Measurements from ENCODE around the gene ZSWIM6. TPM values are rescaled to one million over a fixed set of nuclear protein-coding genes. Genes with fewer than 3 reads are reported as not detected.

The ZSWIM6 gene
- total and polyA plus RNA-seq, 2 of the 4 experiments (the other 2 are of a cell fraction), result 10.8 to 14.1 TPM

- Histone ChIP-seq H2AK5ac (ENCODE audit: low read depth, low read length) (no peak overlapping the region), H4K20me1 (ENCODE audit: insufficient read depth, low read length) (no peaks in the 10 kb centered on the region), H4K91ac (ENCODE audit: insufficient read depth, low read depth, low read length) (no peak overlapping the region), H3K27me3 (ENCODE audit: control insufficient read depth, insufficient read depth, low read length) (peaks cover 20% of the 10 kb centered on the region), H3K4ac (ENCODE audit: low read depth, low read length) (no peak overlapping the region), H2BK5ac (ENCODE audit: low read depth, low read length, poor library complexity, severe bottlenecking) (no peak overlapping the region), H3K4me3 (ENCODE audit: insufficient read depth, low read depth, low read length) (no peak overlapping the region), H3K23ac (ENCODE audit: low read depth, low read length) (no peak overlapping the region), H3K18ac (ENCODE audit: low read depth, low read length) (no peak overlapping the region), H3K4me2 (ENCODE audit: low read depth, low read length) (no peak overlapping the region), H2BK20ac (ENCODE audit: low read depth, low read length) (no peak overlapping the region), H2BK120ac (ENCODE audit: low read depth, low read length) (no peak overlapping the region), H3K9me3 (ENCODE audit: control insufficient read depth, insufficient read depth, low read length) (no peaks in the 10 kb centered on the region), H3K9ac (ENCODE audit: low read depth, low read length) (no peak overlapping the region), H4K8ac (ENCODE audit: low read depth in 2 of 2, low read length in 2 of 2) (no peak overlapping the region), H2AK9ac (replicated peaks; ENCODE audit: low read depth, low read length, poor library complexity) (no peak overlapping the region), H3K4me1 (ENCODE audit: control insufficient read depth, insufficient read depth, low read length) (no peaks in the 10 kb centered on the region), H3K56ac (ENCODE audit: extremely low read depth, insufficient read depth, low read length) (no peak overlapping the region), H3K79me1 (ENCODE audit: low read depth in 1 of 2, low read length in 2 of 2) (no peaks in the 10 kb centered on the region), H3K9me1 (ENCODE audit: insufficient read depth, low read length) (no peaks in the 10 kb centered on the region), H3K27ac (ENCODE audit: insufficient read depth, low read length) (no peak overlapping the region), H3K14ac (replicated peaks; ENCODE audit: low read depth, low read length) (no peak overlapping the region), H4K5ac (ENCODE audit: low read depth, low read length) (no peak overlapping the region), H2BK15ac (ENCODE audit: low read depth, low read length) (no peak overlapping the region), H2AFZ (replicated peaks; ENCODE audit: low read length, poor library complexity) (no peak overlapping the region), H3K36me3 (ENCODE audit: control insufficient read depth, insufficient read depth, low read length) (no peaks in the 10 kb centered on the region)
- intact Hi-C loops (cut with micrococcal nuclease), result no loop called here
- ChIA-PET CTCF (interaction anchor here (0.9 kb wide), 1 partner anchor 36 kb away, joined by 3 read pairs; no protein-coding TSS in a partner anchor), POLR2A (ENCODE audit: unreplicated experiment) (no interaction called here)
- 80% methylated on average over 1 of the region's 2 CpGs; no CpG with 5 or more reads in 1 of the 2 experiments for WGBS, 2 experiments (ENCODE audit: extremely low coverage in 2 of 2, insufficient read length in 1 of 2)
- dilution Hi-C loops (cut with HindIII; ENCODE audit: low sequenced_read_pairs, unreplicated experiment), result no loop called here
- no peak for DNase-seq
- TF ChIP-seq MAFK (IDR thresholded peaks at IDR 0.05; ENCODE audit: low read depth, low read length) (no peak), NFE2L2 (IDR thresholded peaks at IDR 0.05; ENCODE audit: low read depth, low read length) (no peak), CTCF (conservative IDR thresholded peaks at IDR 0.05; ENCODE audit: low read depth, low read length) (no peak), RFX5 (IDR thresholded peaks at IDR 0.05; ENCODE audit: low read depth, low read length) (no peak), POLR2A (IDR thresholded peaks at IDR 0.05; ENCODE audit: low read depth, low read length) (no peak), SMC3 (IDR thresholded peaks at IDR 0.05; ENCODE audit: low read depth, low read length) (no peak), CEBPB (IDR thresholded peaks at IDR 0.05; ENCODE audit: low read depth, low read length) (no peak), RAD21 (IDR thresholded peaks at IDR 0.05; ENCODE audit: low read length) (no peak), CHD1 (IDR thresholded peaks at IDR 0.05; ENCODE audit: low read depth, low read length) (no peak), FOS (IDR thresholded peaks at IDR 0.05; ENCODE audit: low read depth, low read length) (no peak)
- TF ChIP-seq, protein P1, sequence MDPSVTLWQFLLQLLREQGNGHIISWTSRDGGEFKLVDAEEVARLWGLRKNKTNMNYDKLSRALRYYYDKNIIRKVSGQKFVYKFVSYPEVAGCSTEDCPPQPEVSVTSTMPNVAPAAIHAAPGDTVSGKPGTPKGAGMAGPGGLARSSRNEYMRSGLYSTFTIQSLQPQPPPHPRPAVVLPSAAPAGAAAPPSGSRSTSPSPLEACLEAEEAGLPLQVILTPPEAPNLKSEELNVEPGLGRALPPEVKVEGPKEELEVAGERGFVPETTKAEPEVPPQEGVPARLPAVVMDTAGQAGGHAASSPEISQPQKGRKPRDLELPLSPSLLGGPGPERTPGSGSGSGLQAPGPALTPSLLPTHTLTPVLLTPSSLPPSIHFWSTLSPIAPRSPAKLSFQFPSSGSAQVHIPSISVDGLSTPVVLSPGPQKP (IDR thresholded peaks at IDR 0.05; ENCODE audit: borderline replicate concordance, low read depth, low read length), result no peak
- TF ChIP-seq, protein P2, sequence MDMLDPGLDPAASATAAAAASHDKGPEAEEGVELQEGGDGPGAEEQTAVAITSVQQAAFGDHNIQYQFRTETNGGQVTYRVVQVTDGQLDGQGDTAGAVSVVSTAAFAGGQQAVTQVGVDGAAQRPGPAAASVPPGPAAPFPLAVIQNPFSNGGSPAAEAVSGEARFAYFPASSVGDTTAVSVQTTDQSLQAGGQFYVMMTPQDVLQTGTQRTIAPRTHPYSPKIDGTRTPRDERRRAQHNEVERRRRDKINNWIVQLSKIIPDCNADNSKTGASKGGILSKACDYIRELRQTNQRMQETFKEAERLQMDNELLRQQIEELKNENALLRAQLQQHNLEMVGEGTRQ (IDR thresholded peaks at IDR 0.05; ENCODE audit: low read depth, low read length), result no peak
- BruUV-seq (replicated peaks), result no TSS peak
- in situ Hi-C loops (cut with MboI; ENCODE audit: low sequenced_read_pairs), result no loop called here
- no peak for ATAC-seq (ENCODE audit: low read depth)
Observed at GRCh38 chr5:61588216-61588615, 256.2 kb downstream of the ZSWIM6 start.
